GM21619 (cell line): ENCODE data around the gene RMC1.
"Not testable (repeated sequence)": the region's sequence is repeated elsewhere in the genome, so short reads cannot be mapped to it uniquely, and the experiment has no call there.

Experiments
- ATAC-seq: cut with Tn5 transposase; IDR thresholded peaks from one replicate; pipeline ENCODE4 v1.9.1; 2021; ENCODE audit not compliant: unreplicated experiment

The RMC1 gene

GRCh38 chr18:23495723-23496440 is 7.4 kb upstream of the RMC1 start:
- no peak for ATAC-seq

- no peak for ATAC-seq
Observed at GRCh38 chr18:23498117-23498516, 5.2 kb upstream of the RMC1 start.

- peak; percentile 33 for ATAC-seq
Observed at GRCh38 chr18:23498877-23499276, 4.4 kb upstream of the RMC1 start.

GRCh38 chr18:23499291-23499781 is 4.0 kb upstream of the RMC1 start:
- ATAC-seq: no peak

- no peak for ATAC-seq
Observed at GRCh38 chr18:23501626-23502025, 1.7 kb upstream of the RMC1 start.

- no peak for ATAC-seq
Observed at GRCh38 chr18:23502516-23503037, 734 bp upstream of the RMC1 start.

- no peak for ATAC-seq
Observed at GRCh38 chr18:23503963-23504344, 643 bp downstream of the RMC1 start.

- ATAC-seq: peak; percentile 55
Observed at GRCh38 chr18:23504720-23505119, 1.4 kb downstream of the RMC1 start.

- no peak for ATAC-seq
Observed at GRCh38 chr18:23506393-23506792, 3.1 kb downstream of the RMC1 start.

GRCh38 chr18:23510923-23511322 is 7.6 kb downstream of the RMC1 start:
- not testable (repeated sequence) for ATAC-seq

GRCh38 chr18:23512216-23512615 is 8.9 kb downstream of the RMC1 start:
- ATAC-seq: not testable (repeated sequence)

- no peak for ATAC-seq
Observed at GRCh38 chr18:23512641-23513040, 9.3 kb downstream of the RMC1 start.

- ATAC-seq: peak; percentile 79
Observed at GRCh38 chr18:23515911-23516546, 12.7 kb downstream of the RMC1 start.

GRCh38 chr18:23519734-23520133 is 16.4 kb downstream of the RMC1 start:
- ATAC-seq: no peak

- ATAC-seq: no peak
Observed at GRCh38 chr18:23521271-23521670, 18.0 kb downstream of the RMC1 start.

- no peak for ATAC-seq
Observed at GRCh38 chr18:23521907-23522306, 18.6 kb downstream of the RMC1 start.

- no peak for ATAC-seq
Observed at GRCh38 chr18:23523429-23524212, 20.3 kb downstream of the RMC1 start.

GRCh38 chr18:23524213-23524707 is 20.9 kb downstream of the RMC1 start:
- ATAC-seq: no peak

- no peak for ATAC-seq
Observed at GRCh38 chr18:23526501-23527063, 23.3 kb downstream of the RMC1 start.

- no peak for ATAC-seq
Observed at GRCh38 chr18:23528580-23529472, 25.5 kb downstream of the RMC1 start.
